Upper lobe of left lung (tissue), 6 donors: ENCODE measurements around the gene PSTK. TPM values are rescaled to one million over a fixed set of nuclear protein-coding genes. Genes with fewer than 3 reads are reported as not detected.
A peak's percentile ranks its signal among the peaks of the same experiment; 100 is the strongest.

Source experiments
- ATAC-seq, 2 donors: fragments of 200-7000 bp; cut with Tn5 transposase; one replicate each; pipeline ENCODE4 v1.9.1; 2022; ENCODE audit warnings: mild to moderate bottlenecking in 2 of 2, moderate library complexity in 2 of 2; ENCODE audit not compliant: low FRiP score in 2 of 2
- DNase-seq, 2 donors: peaks; one replicate each; pipeline ENCODE4 v3.0.0-alpha.2; 2019 to 2020
- H3K27ac ChIP-seq, 4 donors: fragments of 200-600 bp; sonication (generic); one replicate each; pipeline ENCODE4 v1.5.1; 2016 to 2019
- H3K27me3 ChIP-seq, 4 donors: fragments of 200-600 bp; sonication (generic); one replicate each; pipeline ENCODE4 v1.5.1; 2017 to 2019
- H3K36me3 ChIP-seq, 4 donors: fragments of 200-600 bp; sonication (generic); one replicate each; pipeline ENCODE4 v1.5.1; 2016 to 2019
- H3K4me1 ChIP-seq, 4 donors: fragments of 200-600 bp; sonication (generic); one replicate each; pipeline ENCODE4 v1.5.1; 2018 to 2019
- H3K4me3 ChIP-seq, 4 donors: fragments of 200-600 bp; sonication (generic); one replicate each; pipeline ENCODE4 v1.5.1; 2017 to 2019; ENCODE audit warnings: mild to moderate bottlenecking in 2 of 4, moderate library complexity in 1 of 4
- H3K9me3 ChIP-seq, 4 donors: fragments of 200-600 bp; sonication (generic); one replicate each; pipeline ENCODE4 v1.5.1; 2018 to 2019
- EP300 ChIP-seq, 4 donors: sonication (generic); formaldehyde crosslinking; IDR thresholded peaks; one replicate each; pipeline ENCODE4 v1.5.1; 2017; ENCODE audit warnings: antibody characterized with exemption in 4 of 4, control low read depth in 2 of 4
- POLR2A ChIP-seq, 4 donors: fragments of 450-650 bp; IDR thresholded peaks; one replicate each; pipeline ENCODE4 v1.5.1; 2016 to 2017; ENCODE audit warnings: antibody characterized with exemption in 4 of 4, mild to moderate bottlenecking in 2 of 4
- POLR2AphosphoS5 ChIP-seq, 2 donors: sonication (generic); formaldehyde crosslinking; IDR thresholded peaks; one replicate each; pipeline ENCODE4 v1.5.1; 2017; ENCODE audit warnings: antibody characterized with exemption in 2 of 2
- WGBS, 2 donors: methylation state at CpG; one replicate each; pipeline ENCODE4 v1.1.5; 2017 to 2018; 5-methylcytosine and 5-hydroxymethylcytosine counted together
- total RNA-seq, 6 donors: library from RNA; depleted of rRNA in 4 of 6; stranded (reverse); fragments of >200 nt in 4 of 6; gene quantifications; one replicate each; pipeline versions ENCODE4 v1.1.0 to v1.2.1, GENCODE V29; 2016 to 2021
- TF ChIP-seq, protein P1 (sequence below), 6 experiments: fragments of 450-650 bp in 4 of 6; fragments of 200-600 bp in 2 of 6; sonication (generic) in 2 of 6; IDR thresholded peaks; one replicate each; pipeline ENCODE4 v1.5.1; 2016 to 2019; ENCODE audit warnings: antibody characterized with exemption in 6 of 6
- donor health status: DM: no; HTN: no; CAD: no; lungs with moderate emphysema.
- donor health status: DM: no; HTN: yes; CAD: no; lungs with severe emphysema.

PSTK gene
- total RNA-seq, 6 donors from 2014 or later: 1.4 to 6.2 (median 3.7) TPM

DNA sequence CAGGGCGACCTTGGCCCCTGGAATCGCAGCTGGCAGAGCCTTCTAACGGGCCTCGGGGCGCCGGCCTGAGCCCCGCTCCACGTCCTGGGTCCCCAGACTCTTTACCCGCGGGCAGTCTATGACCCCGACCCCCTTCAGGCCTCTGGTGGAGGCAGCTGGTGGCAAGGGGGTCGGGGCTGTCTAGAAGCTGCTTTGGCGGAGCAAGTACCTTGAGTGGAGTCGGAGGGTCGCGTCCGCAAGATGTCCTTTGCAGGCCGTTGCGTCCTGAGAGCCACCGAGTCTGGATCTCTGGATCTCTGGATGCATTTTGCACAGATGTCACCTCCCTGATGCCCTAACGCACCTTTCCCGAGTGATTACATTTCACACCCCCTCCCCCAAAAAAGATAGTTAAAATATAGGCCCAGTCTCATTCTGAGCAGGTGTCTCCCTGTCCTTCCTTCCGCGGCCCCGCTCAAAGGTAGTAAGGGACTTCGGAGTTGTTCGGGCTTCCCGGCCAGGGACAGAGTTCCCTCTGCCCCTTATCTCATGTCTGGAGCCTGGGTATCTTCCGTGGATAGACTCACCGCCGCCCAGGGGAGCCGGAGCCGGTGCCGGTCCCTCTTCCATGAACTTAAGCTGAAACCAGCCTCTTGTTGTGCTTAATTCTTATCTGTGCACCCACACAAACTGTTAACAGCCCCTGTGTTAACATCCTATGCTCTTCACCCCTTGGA lies 29.1 kb downstream of the PSTK start:
- ATAC-seq (peak in 1 of 2 donors; percentile 19), DNase-seq (peak; percentile 24 to 72)
- WGBS, 2 donors: 0 to 2% methylated on average over 9 to 31 of the region's 34 CpGs
- H3K4me3 ChIP-seq: peak overlapping the region; percentile 51 to 97 (median 72)
- H3K36me3 ChIP-seq: no peaks in the 10 kb centered on the region
- H3K9me3 ChIP-seq: no peaks in the 10 kb centered on the region
- peak overlapping the region; percentile 93 to 95 (median 94) for H3K27ac ChIP-seq
- H3K27me3 ChIP-seq: no peaks in the 10 kb centered on the region
- no peak for TF ChIP-seq POLR2AphosphoS5 (IDR thresholded peaks at IDR 0.05)
- TF ChIP-seq, protein P1, sequence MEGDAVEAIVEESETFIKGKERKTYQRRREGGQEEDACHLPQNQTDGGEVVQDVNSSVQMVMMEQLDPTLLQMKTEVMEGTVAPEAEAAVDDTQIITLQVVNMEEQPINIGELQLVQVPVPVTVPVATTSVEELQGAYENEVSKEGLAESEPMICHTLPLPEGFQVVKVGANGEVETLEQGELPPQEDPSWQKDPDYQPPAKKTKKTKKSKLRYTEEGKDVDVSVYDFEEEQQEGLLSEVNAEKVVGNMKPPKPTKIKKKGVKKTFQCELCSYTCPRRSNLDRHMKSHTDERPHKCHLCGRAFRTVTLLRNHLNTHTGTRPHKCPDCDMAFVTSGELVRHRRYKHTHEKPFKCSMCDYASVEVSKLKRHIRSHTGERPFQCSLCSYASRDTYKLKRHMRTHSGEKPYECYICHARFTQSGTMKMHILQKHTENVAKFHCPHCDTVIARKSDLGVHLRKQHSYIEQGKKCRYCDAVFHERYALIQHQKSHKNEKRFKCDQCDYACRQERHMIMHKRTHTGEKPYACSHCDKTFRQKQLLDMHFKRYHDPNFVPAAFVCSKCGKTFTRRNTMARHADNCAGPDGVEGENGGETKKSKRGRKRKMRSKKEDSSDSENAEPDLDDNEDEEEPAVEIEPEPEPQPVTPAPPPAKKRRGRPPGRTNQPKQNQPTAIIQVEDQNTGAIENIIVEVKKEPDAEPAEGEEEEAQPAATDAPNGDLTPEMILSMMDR (IDR thresholded peaks at IDR 0.05): peak in 2 of 6 experiments; percentile 6 to 7
- peaks cover 15 to 45% (median 29%) of the 10 kb centered on the region in 4 donors for H3K4me1 ChIP-seq

DNA sequence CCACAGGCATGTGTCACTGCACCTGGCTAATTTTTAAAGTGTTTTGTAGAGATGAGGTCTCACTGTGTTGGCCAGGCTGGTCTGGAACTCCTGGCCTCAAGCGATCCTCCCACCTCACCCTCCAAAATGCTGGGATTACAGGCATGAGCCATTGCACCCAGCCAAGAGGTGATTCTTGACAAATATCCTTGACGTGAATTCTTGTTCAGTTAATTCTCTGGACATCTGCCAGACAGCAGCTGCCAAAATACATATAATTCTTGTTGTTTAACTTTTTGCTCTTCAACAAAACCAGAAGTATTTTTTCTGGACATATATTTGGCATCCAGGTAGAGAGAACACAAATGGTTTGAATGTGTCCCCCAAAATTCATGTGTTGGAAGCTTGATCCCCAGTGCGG lies 31.8 kb downstream of the PSTK start:
- peak in 1 of 2 donors; percentile 45 for DNase-seq
- H3K27ac ChIP-seq: peak overlapping the region in 1 of 4 donors; percentile 71
- H3K36me3 ChIP-seq: no peaks in the 10 kb centered on the region
- no peak for ATAC-seq
- peaks cover 14 to 32% (median 23%) of the 10 kb centered on the region in 4 donors for H3K4me1 ChIP-seq
- TF ChIP-seq POLR2AphosphoS5 (IDR thresholded peaks at IDR 0.05): no peak
- TF ChIP-seq EP300 (IDR thresholded peaks at IDR 0.05): peak in 1 of 4 donors; percentile 15
- H3K9me3 ChIP-seq: no peaks in the 10 kb centered on the region
- 72 to 74% methylated on average over 3 of the region's 3 CpGs for WGBS, 2 donors
- no peak overlapping the region for H3K4me3 ChIP-seq
- H3K27me3 ChIP-seq: no peaks in the 10 kb centered on the region

DNA sequence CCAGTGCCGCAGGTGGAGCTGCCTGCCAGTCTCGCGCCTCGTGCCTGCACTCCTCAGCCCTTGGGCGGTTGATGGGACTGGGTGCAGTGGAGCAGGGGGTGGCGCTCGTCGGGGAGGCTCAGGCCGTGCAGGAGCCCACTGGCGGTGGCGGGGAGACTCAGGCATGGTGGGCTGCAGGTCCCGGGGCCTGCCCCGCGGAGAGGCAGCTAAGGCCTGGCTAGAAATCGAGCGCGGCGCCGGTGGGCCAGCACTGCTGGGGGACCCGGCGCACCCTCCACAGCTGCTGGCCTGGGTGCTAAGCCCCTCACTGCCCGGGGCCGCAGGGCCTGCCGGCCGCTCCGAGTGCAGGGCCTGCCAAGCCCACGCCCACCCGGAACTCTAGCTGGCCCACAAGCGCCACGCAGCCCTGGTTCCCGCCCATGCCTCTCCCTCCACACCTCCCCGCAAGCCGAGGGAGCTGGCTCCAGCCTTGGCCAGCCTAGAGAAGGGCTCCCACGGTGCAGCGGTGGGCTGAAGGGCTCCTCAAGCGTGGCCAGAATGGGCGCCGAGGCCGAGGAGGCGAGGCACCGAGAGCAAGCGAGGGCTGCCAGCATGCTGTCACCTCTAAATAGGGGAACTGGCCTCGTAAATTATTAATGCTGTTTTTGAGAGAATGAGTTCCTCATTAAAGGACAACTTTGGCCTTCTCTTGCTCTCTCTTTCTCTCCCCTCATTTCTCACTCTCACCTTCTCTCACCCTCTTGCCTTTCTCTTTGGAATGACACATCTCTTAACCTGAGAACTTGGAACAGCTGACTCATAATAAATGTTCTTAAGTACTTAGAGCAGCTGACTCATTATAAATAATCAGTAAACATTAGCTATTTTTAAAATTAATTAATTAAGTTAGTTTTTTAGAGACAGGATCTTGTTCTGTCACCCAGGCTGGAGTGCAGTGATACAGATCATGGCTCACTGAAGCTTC lies 33.5 kb downstream of the PSTK start:
- TF ChIP-seq POLR2AphosphoS5 (IDR thresholded peaks at IDR 0.05) (no peak), EP300 (IDR thresholded peaks at IDR 0.05) (no peak), POLR2A (IDR thresholded peaks at IDR 0.05) (no peak)
- TF ChIP-seq, protein P1 (IDR thresholded peaks at IDR 0.05): no peak
- WGBS, 2 donors: 94 to 100% methylated on average over 2 to 43 of the region's 43 CpGs
- DNase-seq (peak in 1 of 2 donors; percentile 82), ATAC-seq (no peak)
- Histone ChIP-seq H3K27ac (peak overlapping the region in 1 of 4 donors; percentile 40), H3K36me3 (no peaks in the 10 kb centered on the region), H3K9me3 (no peaks in the 10 kb centered on the region), H3K27me3 (no peaks in the 10 kb centered on the region), H3K4me3 (no peak overlapping the region), H3K4me1 (peaks cover 6 to 24% (median 16%) of the 10 kb centered on the region in 4 donors)

DNA sequence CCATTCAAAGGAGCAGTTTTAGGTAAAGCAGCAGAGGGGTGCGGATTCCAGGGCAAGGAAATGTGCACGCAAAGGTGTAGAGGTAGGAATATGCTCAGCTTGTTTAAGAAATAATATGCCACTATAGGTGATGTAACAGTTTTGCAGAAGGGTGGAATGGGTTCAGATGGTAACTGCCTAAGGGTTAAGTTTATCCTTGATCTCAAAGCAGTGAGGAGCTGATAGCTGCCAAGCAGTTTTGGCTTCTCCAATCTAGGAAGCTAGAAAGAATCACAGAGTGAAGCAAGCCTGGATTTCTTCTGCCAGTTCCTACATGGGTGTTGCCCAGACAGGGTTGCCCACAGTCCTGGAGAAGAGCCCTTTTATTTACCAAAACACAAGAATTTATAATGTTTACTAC lies 34.6 kb downstream of the PSTK start:
- Histone ChIP-seq H3K27me3 (no peaks in the 10 kb centered on the region), H3K4me1 (peaks cover 3 to 16% (median 13%) of the 10 kb centered on the region in 4 donors), H3K36me3 (no peaks in the 10 kb centered on the region), H3K9me3 (no peaks in the 10 kb centered on the region), H3K27ac (no peak overlapping the region), H3K4me3 (no peak overlapping the region)
- no peak for ATAC-seq
- TF ChIP-seq POLR2A (IDR thresholded peaks at IDR 0.05) (no peak), POLR2AphosphoS5 (IDR thresholded peaks at IDR 0.05) (no peak), EP300 (IDR thresholded peaks at IDR 0.05) (no peak)
- TF ChIP-seq, protein P1 (IDR thresholded peaks at IDR 0.05): no peak
- DNase-seq: no peak
- WGBS, 2 donors: 97 to 99% methylated on average over 2 of the region's 2 CpGs

DNA sequence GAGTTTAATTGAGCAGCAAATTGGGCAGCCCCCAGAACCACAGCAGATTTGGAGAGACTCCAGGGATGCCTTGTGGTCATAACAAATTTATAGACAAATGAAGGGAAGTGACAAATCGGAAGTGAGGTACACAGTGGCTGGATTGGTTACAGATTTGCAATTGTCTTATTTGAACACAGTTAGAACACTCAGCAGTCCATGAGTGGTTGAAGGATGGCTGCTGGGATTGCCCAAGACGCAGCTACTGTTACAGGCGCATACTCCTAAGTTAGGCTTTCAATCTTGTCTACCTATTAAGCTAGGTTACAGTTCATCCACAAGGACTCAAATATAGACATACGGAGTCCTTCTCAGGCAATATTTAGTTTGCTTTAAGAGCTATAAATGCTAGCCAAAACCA lies 36.0 kb downstream of the PSTK start:
- H3K9me3 ChIP-seq: no peaks in the 10 kb centered on the region
- H3K4me1 ChIP-seq: peaks cover 0 to 14% (median 4%) of the 10 kb centered on the region in 4 donors
- WGBS, 2 donors: 79 to 93% methylated on average over 4 of the region's 4 CpGs
- no peaks in the 10 kb centered on the region for H3K27me3 ChIP-seq
- H3K4me3 ChIP-seq: no peak overlapping the region
- no peaks in the 10 kb centered on the region for H3K36me3 ChIP-seq
- no peak for ATAC-seq
- H3K27ac ChIP-seq: no peak overlapping the region
- TF ChIP-seq POLR2AphosphoS5 (IDR thresholded peaks at IDR 0.05): no peak
- TF ChIP-seq, protein P1 (IDR thresholded peaks at IDR 0.05): no peak
- TF ChIP-seq POLR2A (IDR thresholded peaks at IDR 0.05): no peak
- TF ChIP-seq EP300 (IDR thresholded peaks at IDR 0.05): no peak
- DNase-seq: peak in 1 of 2 donors; percentile 51
